Mesenchymal stem cell (in vitro differentiated cells and primary cell): ENCODE measurements around the gene SLC49A3.

Source experiments
- DNase-seq: peaks from one replicate; pipeline ENCODE4 v3.0.0-alpha.2; 2013
- H2AFZ ChIP-seq: one replicate; pipeline ENCODE4 v1.6.1; 2013; ENCODE audit warnings: low read depth, mild to moderate bottlenecking, control low read depth, inconsistent platforms, low read length, moderate library complexity
- H2AK5ac ChIP-seq: 2 replicates; pipeline ENCODE4 v1.6.1; 2013; ENCODE audit warnings: low read length, moderate library complexity, mild to moderate bottlenecking, inconsistent platforms; ENCODE audit not compliant: severe bottlenecking
- H2BK120ac ChIP-seq: one replicate; pipeline ENCODE4 v1.6.1; 2013; ENCODE audit warnings: low read depth, mild to moderate bottlenecking, inconsistent platforms, low read length, moderate library complexity
- H2BK12ac ChIP-seq, 2 experiments: one replicate each; pipeline ENCODE4 v1.6.1; 2013; ENCODE audit warnings: inconsistent platforms in 2 of 2, low read length in 2 of 2, mild to moderate bottlenecking in 2 of 2, moderate library complexity in 2 of 2, control low read depth in 1 of 2
- H2BK15ac ChIP-seq: one replicate; pipeline ENCODE4 v1.6.1; 2013; ENCODE audit warnings: mild to moderate bottlenecking, low read depth, inconsistent platforms; ENCODE audit not compliant: poor library complexity, severe bottlenecking
- H2BK5ac ChIP-seq: 2 replicates; pipeline ENCODE4 v1.6.1; 2013; ENCODE audit warnings: low read depth, mild to moderate bottlenecking, low read length, control low read depth, inconsistent platforms; ENCODE audit not compliant: poor library complexity, severe bottlenecking
- H3K14ac ChIP-seq, 2 experiments: one replicate each; pipeline ENCODE4 v1.6.1; 2013; ENCODE audit warnings: inconsistent platforms in 2 of 2, low read length in 2 of 2, control low read depth in 1 of 2, mild to moderate bottlenecking in 1 of 2, moderate library complexity in 1 of 2
- H3K18ac ChIP-seq, 2 experiments: one replicate each; pipeline ENCODE4 v1.6.1; 2013; ENCODE audit warnings: inconsistent platforms in 2 of 2, low read length in 2 of 2, control low read depth in 1 of 2, low read depth in 1 of 2, mild to moderate bottlenecking in 1 of 2
- H3K23ac ChIP-seq, 2 experiments: one replicate each; pipeline ENCODE4 v1.6.1; 2013; ENCODE audit warnings: inconsistent platforms in 2 of 2, low read length in 2 of 2, mild to moderate bottlenecking in 2 of 2, moderate library complexity in 2 of 2, control low read depth in 1 of 2
- H3K27ac ChIP-seq: 2 replicates; pipeline ENCODE4 v1.5.1; 2013; ENCODE audit warnings: mild to moderate bottlenecking, moderate library complexity, low read length, control low read depth, inconsistent platforms; ENCODE audit not compliant: poor library complexity, severe bottlenecking
- H3K27me3 ChIP-seq, 2 experiments: 2 replicates each; pipeline versions ENCODE4 v1.6.1 to v1.7.0; 2013; ENCODE audit warnings: low read length in 2 of 2, mild to moderate bottlenecking in 2 of 2, moderate library complexity in 2 of 2, control low read depth in 1 of 2, inconsistent platforms in 1 of 2; ENCODE audit not compliant: control insufficient read depth in 1 of 2, insufficient read depth in 1 of 2
- H3K36me3 ChIP-seq, 2 experiments: 2 replicates each; pipeline versions ENCODE4 v1.6.1 to v1.7.0; 2013; ENCODE audit warnings: low read length in 2 of 2, control low read depth in 1 of 2, inconsistent platforms in 1 of 2, low read depth in 1 of 2, mild to moderate bottlenecking in 1 of 2; ENCODE audit not compliant: insufficient read depth in 2 of 2, control insufficient read depth in 1 of 2
- H3K4ac ChIP-seq, 2 experiments: one replicate each; pipeline ENCODE4 v1.6.1; 2013; ENCODE audit warnings: inconsistent platforms in 2 of 2, low read length in 2 of 2, mild to moderate bottlenecking in 2 of 2, moderate library complexity in 2 of 2, control low read depth in 1 of 2, low read depth in 1 of 2
- H3K4me1 ChIP-seq: 2 replicates; pipeline ENCODE4 v1.6.1; 2013; ENCODE audit warnings: low read depth, low read length, control low read depth; ENCODE audit not compliant: control insufficient read depth, insufficient read depth
- H3K4me2 ChIP-seq: 2 replicates; pipeline ENCODE4 v1.6.1; 2013; ENCODE audit warnings: low read length, mild to moderate bottlenecking, inconsistent platforms; ENCODE audit not compliant: poor library complexity, severe bottlenecking
- H3K4me3 ChIP-seq, 2 experiments: 2 replicates each; pipeline versions ENCODE4 v1.5.1 to v1.7.0; 2013; ENCODE audit warnings: low read length in 2 of 2, mild to moderate bottlenecking in 2 of 2, control low read depth in 1 of 2, low read depth in 1 of 2; ENCODE audit not compliant: insufficient read depth in 1 of 2
- H3K79me1 ChIP-seq: replicated peaks from 2 replicates; pipeline ENCODE4 v1.6.1; 2013; ENCODE audit warnings: mild to moderate bottlenecking, control low read depth, low read length, inconsistent platforms; ENCODE audit not compliant: poor library complexity, severe bottlenecking
- H3K9ac ChIP-seq: 2 replicates; pipeline ENCODE4 v1.7.0; 2013; ENCODE audit warnings: mild to moderate bottlenecking, low read length, moderate library complexity
- H3K9me3 ChIP-seq: 2 replicates; pipeline ENCODE4 v1.7.0; 2013; ENCODE audit warnings: mild to moderate bottlenecking, low read length; ENCODE audit not compliant: control insufficient read depth
- H4K8ac ChIP-seq: one replicate; pipeline ENCODE4 v1.6.1; 2013; ENCODE audit warnings: inconsistent platforms, mild to moderate bottlenecking, low read length, moderate library complexity
- H4K91ac ChIP-seq: one replicate; pipeline ENCODE4 v1.6.1; 2013; ENCODE audit warnings: mild to moderate bottlenecking, low read length, inconsistent platforms
- WGBS: methylation state at CpG from one replicate; pipeline ENCODE4 v1.1.7; 2013; ENCODE audit warnings: mixed read lengths; 5-methylcytosine and 5-hydroxymethylcytosine counted together

SLC49A3 gene

DNA sequence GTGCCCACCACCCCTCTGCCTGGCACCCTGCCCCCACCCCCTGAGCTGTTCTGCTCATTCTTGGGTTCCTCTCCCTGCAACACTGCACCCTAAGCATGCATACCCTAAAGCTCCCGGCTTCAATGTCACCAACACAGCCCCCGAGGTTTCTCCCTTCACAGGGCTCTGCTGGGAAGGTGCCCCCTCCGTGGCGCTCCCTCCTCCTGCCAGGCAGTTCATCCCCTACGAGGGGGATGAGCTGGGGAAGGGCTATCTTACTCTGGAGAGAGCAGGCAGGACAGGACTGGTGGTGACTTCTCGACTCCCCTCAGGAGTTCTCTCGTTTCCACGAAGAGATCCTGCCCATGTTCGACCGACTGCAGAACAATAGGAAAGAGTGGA lies 21.4 kb downstream of the SLC49A3 start:
- WGBS: 75% methylated on average over 10 of the region's 10 CpGs

DNA sequence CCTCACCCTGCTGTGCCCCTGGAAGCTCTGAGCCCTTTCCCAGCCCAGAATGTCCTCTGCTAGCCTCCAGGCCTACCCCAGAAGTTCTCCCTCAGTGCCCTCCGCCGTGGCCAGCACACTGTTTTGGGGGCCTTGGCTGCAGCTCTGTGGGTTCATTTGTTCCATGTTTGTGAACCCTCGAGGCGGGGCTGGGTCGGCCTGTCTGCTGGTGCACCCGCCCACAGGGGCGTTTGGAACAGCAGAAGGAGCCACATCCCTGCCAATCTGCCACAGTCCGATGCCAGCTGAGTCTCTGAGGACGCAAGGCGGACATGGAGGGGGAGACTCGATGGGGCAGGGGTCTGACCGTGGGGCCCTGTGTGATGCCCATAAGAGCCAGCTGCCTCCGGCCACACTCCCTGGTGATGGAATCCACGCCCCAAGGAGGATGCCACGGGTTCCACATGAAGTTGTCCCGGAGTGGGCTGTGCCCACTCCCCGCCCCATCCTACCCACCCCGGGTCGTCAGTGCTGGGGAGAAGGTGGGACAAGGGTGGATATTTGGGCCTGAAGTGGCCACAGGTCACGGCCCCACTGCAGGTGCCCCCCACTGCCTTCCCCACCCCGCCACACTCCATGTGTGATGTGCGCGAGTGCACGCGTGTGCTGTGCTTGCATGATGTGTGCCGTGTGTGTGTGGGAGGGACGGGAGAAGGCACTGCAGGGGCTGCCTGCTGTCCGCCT lies 22.0 kb downstream of the SLC49A3 start:
- H3K23ac ChIP-seq: no peak overlapping the region
- peaks cover 9% of the 10 kb centered on the region for H3K4me1 ChIP-seq
- WGBS: 92% methylated on average over 27 of the region's 28 CpGs

More for the DNA sequence above, 21.4 kb downstream of the SLC49A3 start:
- no peak for DNase-seq
- H2BK15ac ChIP-seq: no peak overlapping the region
- H3K4ac ChIP-seq: no peak overlapping the region
- H2AFZ ChIP-seq: no peak overlapping the region
- H4K8ac ChIP-seq: no peak overlapping the region
- H3K27ac ChIP-seq: no peak overlapping the region
- no peak overlapping the region for H2BK5ac ChIP-seq
- peaks cover 9% of the 10 kb centered on the region for H3K4me1 ChIP-seq
- no peak overlapping the region for H2BK120ac ChIP-seq
- H3K36me3 ChIP-seq: peaks cover 18 to 22% of the 10 kb centered on the region in 2 experiments
- H3K79me1 ChIP-seq: peaks cover 11% of the 10 kb centered on the region
- no peak overlapping the region for H3K14ac ChIP-seq
- H3K9me3 ChIP-seq: no peaks in the 10 kb centered on the region
- H2AK5ac ChIP-seq: no peak overlapping the region
- H3K4me3 ChIP-seq: no peak overlapping the region
- H2BK12ac ChIP-seq: no peak overlapping the region
- no peak overlapping the region for H3K18ac ChIP-seq
- peaks cover 0 to 47% of the 10 kb centered on the region in 2 experiments for H3K27me3 ChIP-seq
- H3K9ac ChIP-seq: no peak overlapping the region
- no peak overlapping the region for H4K91ac ChIP-seq
- H3K23ac ChIP-seq: no peak overlapping the region
- H3K4me2 ChIP-seq: no peak overlapping the region

DNA sequence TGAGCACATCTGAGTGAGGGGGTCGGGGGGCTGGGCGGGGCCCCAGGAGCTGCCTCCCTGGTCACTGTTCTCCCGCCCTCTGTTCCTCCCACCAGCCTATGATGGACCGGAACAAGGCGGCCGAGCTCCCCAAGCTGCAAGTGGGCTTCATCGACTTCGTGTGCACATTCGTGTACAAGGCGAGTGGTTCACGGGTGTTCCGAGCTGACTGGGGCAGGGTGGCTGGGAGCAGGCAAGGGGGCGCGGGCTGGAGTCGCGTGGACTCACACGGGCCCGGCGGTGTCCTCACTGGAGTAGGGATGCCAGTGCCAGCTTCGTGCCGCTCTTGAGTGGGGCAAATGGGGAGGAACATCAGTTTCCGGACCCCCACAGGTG lies 22.5 kb downstream of the SLC49A3 start:
- H3K4ac ChIP-seq: no peak overlapping the region
- H2AFZ ChIP-seq: no peak overlapping the region
- no peak overlapping the region for H2BK15ac ChIP-seq
- H3K36me3 ChIP-seq: peaks cover 8 to 11% of the 10 kb centered on the region in 2 experiments
- DNase-seq: no peak
- no peak overlapping the region for H3K4me3 ChIP-seq
- no peak overlapping the region for H2AK5ac ChIP-seq
- no peak overlapping the region for H3K14ac ChIP-seq
- H2BK120ac ChIP-seq: no peak overlapping the region
- H3K79me1 ChIP-seq: peaks cover 2% of the 10 kb centered on the region
- peaks cover 9% of the 10 kb centered on the region for H3K4me1 ChIP-seq
- 77% methylated on average over 15 of the region's 22 CpGs for WGBS
- no peak overlapping the region for H3K27ac ChIP-seq
- no peak overlapping the region for H3K18ac ChIP-seq
- no peak overlapping the region for H3K4me2 ChIP-seq
- H3K9ac ChIP-seq: no peak overlapping the region
- H3K27me3 ChIP-seq: peaks cover 0 to 51% of the 10 kb centered on the region in 2 experiments
- no peak overlapping the region for H2BK12ac ChIP-seq
- H3K23ac ChIP-seq: peak overlapping the region in 1 of 2 experiments; percentile 73
- H4K8ac ChIP-seq: no peak overlapping the region
- H3K9me3 ChIP-seq: no peaks in the 10 kb centered on the region
- no peak overlapping the region for H4K91ac ChIP-seq
- H2BK5ac ChIP-seq: no peak overlapping the region

More for the DNA sequence above, 22.0 kb downstream of the SLC49A3 start:
- H3K27ac ChIP-seq: no peak overlapping the region
- peak overlapping the region; percentile 46 for H4K91ac ChIP-seq
- no peak overlapping the region for H3K4me2 ChIP-seq
- no peak overlapping the region for H2BK120ac ChIP-seq
- no peak for DNase-seq
- no peak overlapping the region for H3K9ac ChIP-seq
- no peak overlapping the region for H2AFZ ChIP-seq
- no peak overlapping the region for H2BK15ac ChIP-seq
- H3K79me1 ChIP-seq: peaks cover 7% of the 10 kb centered on the region
- no peaks in the 10 kb centered on the region for H3K9me3 ChIP-seq
- H3K27me3 ChIP-seq: peaks cover 0 to 51% of the 10 kb centered on the region in 2 experiments
- H3K14ac ChIP-seq: no peak overlapping the region
- H3K4me3 ChIP-seq: no peak overlapping the region
- H2BK12ac ChIP-seq: no peak overlapping the region
- no peak overlapping the region for H4K8ac ChIP-seq
- H3K36me3 ChIP-seq: peaks cover 14 to 17% of the 10 kb centered on the region in 2 experiments
- H3K18ac ChIP-seq: no peak overlapping the region
- H2BK5ac ChIP-seq: no peak overlapping the region
- H2AK5ac ChIP-seq: no peak overlapping the region
- H3K4ac ChIP-seq: no peak overlapping the region

DNA sequence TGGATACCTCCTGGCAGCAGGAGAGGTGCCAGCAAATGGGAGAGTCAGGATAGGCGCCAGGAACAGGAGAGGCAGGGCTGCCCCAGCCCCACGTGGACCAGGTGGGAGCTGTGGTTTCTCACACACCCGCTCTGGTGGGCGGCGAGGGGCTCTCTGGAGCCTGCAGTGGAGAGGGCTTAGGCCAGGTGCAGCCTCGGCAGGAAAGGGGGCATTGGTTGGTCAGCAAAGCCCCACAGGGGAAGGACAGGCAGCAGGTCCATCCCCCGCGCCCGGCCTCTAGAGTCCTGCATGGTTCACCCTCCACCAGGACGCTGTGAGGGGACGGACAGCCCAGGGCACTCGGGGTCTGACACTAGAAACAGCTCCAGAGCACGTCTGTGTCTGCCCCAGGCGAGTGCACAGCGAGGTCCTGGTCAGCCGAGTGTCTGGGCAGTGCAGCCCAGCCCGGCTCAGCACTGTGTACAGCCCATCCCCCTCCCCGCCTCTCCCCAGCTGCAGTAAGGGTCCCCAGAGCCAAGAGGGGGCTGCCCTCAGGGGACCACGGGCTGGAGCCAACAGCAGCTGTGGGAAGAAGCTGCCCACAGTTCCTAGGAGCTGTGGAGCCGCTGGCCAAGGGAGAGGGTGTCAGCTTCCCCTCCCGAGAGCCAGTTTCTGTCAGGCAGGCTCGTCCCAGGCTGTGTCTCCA lies 23.1 kb downstream of the SLC49A3 start:
- 76% methylated on average over 20 of the region's 22 CpGs for WGBS

More for the DNA sequence above, 23.1 kb downstream of the SLC49A3 start:
- Histone ChIP-seq H3K14ac (no peak overlapping the region), H3K4me1 (peaks cover 9% of the 10 kb centered on the region), H2AK5ac (no peak overlapping the region), H3K9ac (no peak overlapping the region), H3K27me3 (peaks cover 0 to 51% of the 10 kb centered on the region in 2 experiments), H3K18ac (no peak overlapping the region), H2BK5ac (no peak overlapping the region), H4K8ac (no peak overlapping the region), H3K27ac (no peak overlapping the region), H3K36me3 (peaks cover 3 to 6% of the 10 kb centered on the region in 2 experiments), H3K4ac (no peak overlapping the region), H3K4me2 (no peak overlapping the region), H3K4me3 (no peak overlapping the region), H3K9me3 (no peaks in the 10 kb centered on the region), H4K91ac (no peak overlapping the region), H2BK12ac (no peak overlapping the region), H2BK120ac (no peak overlapping the region), H2AFZ (no peak overlapping the region), H3K23ac (no peak overlapping the region), H3K79me1 (no peaks in the 10 kb centered on the region), H2BK15ac (no peak overlapping the region)
- no peak for DNase-seq
